ENCODE measurements around the gene KATNAL2.
A peak's percentile ranks its signal among the peaks of the same experiment; 100 is the strongest.

The KATNAL2 gene

GRCh38 chr18:46910856-46911255, 6.5 kb upstream of the KATNAL2 start:
- H3K4me3 ChIP-seq (ENCODE audit: low read depth, low read length): no peak overlapping the region
- TF ChIP-seq, protein P1, sequence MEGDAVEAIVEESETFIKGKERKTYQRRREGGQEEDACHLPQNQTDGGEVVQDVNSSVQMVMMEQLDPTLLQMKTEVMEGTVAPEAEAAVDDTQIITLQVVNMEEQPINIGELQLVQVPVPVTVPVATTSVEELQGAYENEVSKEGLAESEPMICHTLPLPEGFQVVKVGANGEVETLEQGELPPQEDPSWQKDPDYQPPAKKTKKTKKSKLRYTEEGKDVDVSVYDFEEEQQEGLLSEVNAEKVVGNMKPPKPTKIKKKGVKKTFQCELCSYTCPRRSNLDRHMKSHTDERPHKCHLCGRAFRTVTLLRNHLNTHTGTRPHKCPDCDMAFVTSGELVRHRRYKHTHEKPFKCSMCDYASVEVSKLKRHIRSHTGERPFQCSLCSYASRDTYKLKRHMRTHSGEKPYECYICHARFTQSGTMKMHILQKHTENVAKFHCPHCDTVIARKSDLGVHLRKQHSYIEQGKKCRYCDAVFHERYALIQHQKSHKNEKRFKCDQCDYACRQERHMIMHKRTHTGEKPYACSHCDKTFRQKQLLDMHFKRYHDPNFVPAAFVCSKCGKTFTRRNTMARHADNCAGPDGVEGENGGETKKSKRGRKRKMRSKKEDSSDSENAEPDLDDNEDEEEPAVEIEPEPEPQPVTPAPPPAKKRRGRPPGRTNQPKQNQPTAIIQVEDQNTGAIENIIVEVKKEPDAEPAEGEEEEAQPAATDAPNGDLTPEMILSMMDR (IDR thresholded peaks at IDR 0.05; ENCODE audit: low read depth, low read length): no peak

DNA sequence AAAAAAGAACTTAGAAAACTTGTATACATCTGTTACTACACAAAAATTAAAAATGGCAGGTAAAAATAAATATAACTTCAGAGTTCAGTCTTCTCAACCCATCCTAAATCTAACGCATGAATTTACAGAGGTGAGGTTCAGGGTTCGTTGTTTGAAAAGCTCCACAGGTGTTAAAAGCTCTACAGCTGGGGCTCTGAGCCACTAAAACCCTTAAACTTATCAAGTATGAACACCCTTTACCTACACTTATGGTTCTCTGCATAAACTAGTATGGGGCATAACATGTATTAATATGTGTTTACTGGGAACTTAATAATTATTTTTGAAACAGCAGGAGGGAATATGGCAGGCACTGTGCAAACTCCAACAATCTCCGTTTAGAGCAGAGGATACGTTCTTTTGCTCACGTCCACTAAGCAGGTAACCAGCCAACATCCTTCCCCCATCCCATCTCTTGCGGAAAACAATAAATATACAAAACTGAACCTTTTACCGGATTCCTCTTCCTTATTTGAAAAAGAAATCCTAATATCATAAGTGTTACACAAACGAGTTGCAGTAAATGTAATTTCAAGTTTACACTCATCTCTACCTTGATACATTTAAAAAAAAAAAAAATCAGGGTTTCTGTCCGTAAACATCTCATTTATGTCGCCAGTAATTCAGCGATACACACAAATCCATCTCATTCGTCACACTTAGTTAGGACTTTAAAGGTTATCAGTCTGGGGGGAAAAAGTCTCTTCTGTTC, 1.4 kb upstream of the KATNAL2 start:
- peak overlapping the region; percentile 85 for H3K4me3 ChIP-seq (ENCODE audit: low read depth, low read length)
- TF ChIP-seq, protein P1 (IDR thresholded peaks at IDR 0.05; ENCODE audit: low read depth, low read length): no peak

DNA sequence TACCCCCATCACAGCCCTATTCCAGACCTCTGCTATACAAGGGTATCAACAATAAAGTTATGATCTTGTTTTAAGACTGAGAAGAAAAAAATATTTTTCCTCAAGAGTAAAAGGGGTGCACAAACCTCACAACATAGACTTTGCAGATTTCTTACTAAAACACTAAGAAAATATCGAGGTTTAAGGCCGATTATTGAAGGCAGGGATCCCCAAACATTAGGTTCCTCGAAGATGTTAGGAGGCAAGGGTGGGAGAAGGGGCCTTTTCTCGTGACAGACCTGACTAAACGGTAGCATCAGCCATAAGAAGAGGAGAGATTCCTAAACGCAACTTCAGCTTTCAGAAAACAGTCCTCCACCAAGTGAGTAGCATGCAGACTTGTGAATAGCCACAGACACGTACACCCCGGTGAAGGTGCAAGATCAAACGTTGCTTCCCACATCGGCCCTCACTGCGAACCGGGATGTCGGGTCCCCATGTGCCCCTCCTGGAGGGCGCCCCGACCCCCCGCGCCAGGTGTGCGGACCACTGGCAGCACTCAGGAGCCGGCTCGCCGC, 773 bp upstream of the KATNAL2 start:
- TF ChIP-seq, protein P1 (IDR thresholded peaks at IDR 0.05; ENCODE audit: low read depth, low read length): no peak
- H3K4me3 ChIP-seq (ENCODE audit: low read depth, low read length): peak overlapping the region; percentile 85

DNA sequence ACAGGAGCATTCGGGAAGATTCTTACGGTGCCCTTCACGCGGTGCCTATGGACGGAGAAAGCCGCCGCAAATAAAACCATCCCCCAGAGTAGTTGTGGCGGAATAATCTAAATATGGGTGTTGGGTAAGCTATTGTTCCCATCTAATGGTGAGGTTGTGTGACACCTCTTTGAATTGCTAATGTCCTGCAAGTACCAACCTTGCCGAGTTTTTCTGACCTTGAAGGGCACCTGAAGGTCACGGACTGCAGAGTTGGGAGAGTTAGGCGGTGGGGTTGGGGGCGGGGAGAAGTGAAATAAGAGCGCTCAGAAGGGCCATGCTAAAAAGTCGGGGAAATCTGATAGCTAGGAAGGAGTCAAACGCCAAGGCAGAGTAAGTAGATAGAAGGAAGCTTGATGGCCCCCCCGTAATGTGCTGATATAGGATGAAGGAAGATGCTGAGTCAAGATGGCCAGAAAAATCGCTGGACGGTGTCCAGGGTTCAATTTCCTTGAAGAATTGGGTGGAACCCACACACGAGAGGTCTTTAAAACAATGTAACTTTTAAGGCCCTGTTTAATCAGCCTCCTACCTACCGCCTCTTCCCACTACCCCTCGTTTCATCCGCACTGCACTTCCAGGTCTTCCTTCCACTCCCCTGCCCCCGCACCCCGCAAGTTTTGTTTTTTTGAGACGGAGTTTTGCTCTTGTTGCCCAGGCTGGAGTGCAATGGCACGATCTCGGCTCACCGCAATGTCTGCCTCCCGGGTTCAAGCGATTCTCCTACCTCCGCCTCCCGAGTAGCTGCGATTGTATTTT, 600 bp downstream of the KATNAL2 start:
- TF ChIP-seq, protein P1 (IDR thresholded peaks at IDR 0.05; ENCODE audit: low read depth, low read length): no peak
- H3K4me3 ChIP-seq (ENCODE audit: low read depth, low read length): peak overlapping the region; percentile 85

DNA sequence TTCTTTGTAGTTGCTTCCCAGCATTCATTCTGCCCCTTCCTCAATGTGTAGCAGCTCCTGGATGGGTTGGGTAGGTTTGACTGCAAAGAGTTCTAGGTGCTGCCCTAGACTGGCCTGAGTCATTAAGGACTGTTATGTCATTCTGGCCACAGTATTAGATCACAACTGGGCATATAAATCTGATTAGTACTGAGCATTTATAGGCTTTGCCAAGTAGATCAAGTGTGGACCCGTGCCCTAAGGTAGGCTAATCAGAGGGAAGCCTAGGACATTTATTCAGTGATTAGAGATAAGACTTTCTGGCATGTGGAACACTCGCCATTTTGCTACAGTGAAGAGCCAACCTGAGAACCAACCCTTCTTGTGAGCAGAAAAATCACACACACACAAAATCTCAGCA, 2.7 kb downstream of the KATNAL2 start:
- TF ChIP-seq, protein P1 (IDR thresholded peaks at IDR 0.05; ENCODE audit: low read depth, low read length): no peak
- no peak overlapping the region for H3K4me3 ChIP-seq (ENCODE audit: low read depth, low read length)

GRCh38 chr18:46920653-46921052, 3.3 kb downstream of the KATNAL2 start:
- H3K4me3 ChIP-seq (ENCODE audit: low read depth, low read length): no peak overlapping the region
- TF ChIP-seq, protein P1 (IDR thresholded peaks at IDR 0.05; ENCODE audit: low read depth, low read length): no peak

All from WI38 (cell line).